ENCODE data around the gene ANO10. TPM values are rescaled to one million over a fixed set of nuclear protein-coding genes. Genes with fewer than 3 reads are reported as not detected.
A peak's percentile ranks its signal among the peaks of the same experiment; 100 is the strongest.
"Not testable (repeated sequence)": the region's sequence is repeated elsewhere in the genome, so short reads cannot be mapped to it uniquely, and the experiment has no call there.

Gene ANO10
- total and polyA plus RNA-seq, 10 donors = 2.6 to 21.7 (median 16.6) TPM

DNA sequence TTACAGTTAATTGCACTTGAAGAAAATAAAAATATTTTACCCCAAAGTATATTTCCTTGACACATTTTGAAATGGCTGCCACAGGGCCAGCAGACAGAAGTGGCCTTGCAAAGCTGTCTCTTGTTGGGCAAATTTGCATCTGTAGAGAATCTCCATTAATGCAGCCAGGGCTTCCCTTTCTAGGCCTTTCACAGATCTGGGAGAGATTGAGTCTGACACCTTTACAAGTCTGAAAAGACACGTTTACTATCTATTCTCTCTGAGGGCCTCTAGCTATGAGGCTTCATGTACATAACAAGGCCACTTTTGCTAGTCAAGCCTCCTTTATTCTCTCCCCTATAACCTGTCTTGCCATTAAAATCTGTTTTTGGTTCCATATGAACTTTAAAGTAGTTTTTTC, 135.9 kb downstream of the ANO10 start:
- TF ChIP-seq POLR2AphosphoS5 (IDR thresholded peaks at IDR 0.05) (no peak), POLR2A (IDR thresholded peaks at IDR 0.05) (no peak), CTCF (IDR thresholded peaks at IDR 0.05 in 8 of 11, conservative IDR thresholded peaks at IDR 0.05 in 3 of 11) (no peak)
- Histone ChIP-seq H3K36me3 (peaks cover 0 to 6% (median 0%) of the 10 kb centered on the region in 6 donors), H3K9me3 (no peaks in the 10 kb centered on the region), H3K4me3 (no peak overlapping the region), H3K4me1 (peaks cover 0 to 10% (median 0%) of the 10 kb centered on the region in 6 donors), H3K27me3 (replicated peaks in 1 of 7) (no peaks in the 10 kb centered on the region), H3K27ac (no peak overlapping the region)
- DNase-seq = no peak
- intact Hi-C loops (cut with DNase I; ENCODE audit: low total_unique reads) = no loop called here
- WGBS, 5 donors = 87 to 97% (median 89%) methylated on average over 1 of the region's 1 CpG

GRCh38 chr3:43484926-43485488, 136.8 kb downstream of the ANO10 start:
- TF ChIP-seq POLR2A (IDR thresholded peaks at IDR 0.05) (no peak), CTCF (IDR thresholded peaks at IDR 0.05 in 8 of 11, conservative IDR thresholded peaks at IDR 0.05 in 3 of 11) (no peak), POLR2AphosphoS5 (IDR thresholded peaks at IDR 0.05) (no peak)
- Histone ChIP-seq H3K27ac (no peak overlapping the region), H3K27me3 (replicated peaks in 1 of 7) (no peaks in the 10 kb centered on the region), H3K36me3 (peaks cover 0 to 6% (median 0%) of the 10 kb centered on the region in 6 donors), H3K4me1 (peaks cover 0 to 7% (median 0%) of the 10 kb centered on the region in 6 donors), H3K4me3 (no peak overlapping the region), H3K9me3 (no peaks in the 10 kb centered on the region)
- no peak for DNase-seq
- intact Hi-C loops (cut with DNase I; ENCODE audit: low total_unique reads) = no loop called here
- WGBS, 5 donors = 96 to 98% (median 97%) methylated on average over 21 to 29 of the region's 29 CpGs

DNA sequence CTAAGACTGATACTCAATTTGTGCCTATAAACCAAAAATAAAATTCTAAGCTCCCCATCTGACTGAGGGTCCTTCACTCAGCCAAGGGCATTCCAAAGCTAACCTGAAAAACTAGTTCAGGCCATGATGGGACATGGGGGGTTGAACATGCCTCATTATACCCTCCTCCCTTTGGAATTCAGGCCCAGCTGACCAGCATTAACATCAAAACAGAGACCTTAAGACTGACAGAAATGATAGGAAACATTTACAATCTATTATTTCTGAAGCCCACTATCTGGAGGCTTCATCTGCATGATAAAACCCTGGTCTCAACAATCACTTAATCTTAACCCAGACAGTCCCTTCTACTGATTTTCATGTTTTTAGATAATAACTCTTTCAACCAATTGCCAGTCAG, 140.4 kb downstream of the ANO10 start:
- peaks cover 0 to 27% (median 14%) of the 10 kb centered on the region in 6 donors for H3K4me1 ChIP-seq
- intact Hi-C loops (cut with DNase I; ENCODE audit: low total_unique reads) = no loop called here
- peaks cover 0 to 6% (median 0%) of the 10 kb centered on the region in 6 donors for H3K36me3 ChIP-seq
- H3K27ac ChIP-seq = no peak overlapping the region
- DNase-seq = no peak
- H3K4me3 ChIP-seq = no peak overlapping the region
- no peaks in the 10 kb centered on the region for H3K27me3 ChIP-seq (replicated peaks in 1 of 7)
- no peaks in the 10 kb centered on the region for H3K9me3 ChIP-seq
- TF ChIP-seq POLR2A (IDR thresholded peaks at IDR 0.05) = no peak
- TF ChIP-seq POLR2AphosphoS5 (IDR thresholded peaks at IDR 0.05) = no peak
- no peak for TF ChIP-seq CTCF (IDR thresholded peaks at IDR 0.05 in 8 of 11, conservative IDR thresholded peaks at IDR 0.05 in 3 of 11)

GRCh38 chr3:43478839-43479238, 143.0 kb downstream of the ANO10 start:
- 58 to 76% (median 68%) methylated on average over 2 of the region's 2 CpGs for WGBS, 5 donors
- H3K4me3 ChIP-seq; H3K9me3 ChIP-seq; H3K27me3 ChIP-seq (replicated peaks in 1 of 7); DNase-seq; H3K36me3 ChIP-seq; intact Hi-C loops (cut with DNase I; ENCODE audit: low total_unique reads): not testable (repeated sequence)
- Histone ChIP-seq H3K4me1 (peaks cover 0 to 27% (median 14%) of the 10 kb centered on the region in 6 donors), H3K27ac (peak overlapping the region; percentile 70 to 84 (median 81))

Measured in spleen (tissue), 11 donors.